ENCODE results near the gene IRAK3.

GRCh38 chr12:66152732-66153131, 36.3 kb upstream of the IRAK3 start:
- TF ChIP-seq CTCF (IDR thresholded peaks at IDR 0.05; ENCODE audit: poor library complexity, severe bottlenecking) (no peak), REST (IDR thresholded peaks at IDR 0.05; ENCODE audit: borderline replicate concordance) (no peak), RAD21 (conservative IDR thresholded peaks at IDR 0.05) (no peak), EP300 (conservative IDR thresholded peaks at IDR 0.05; ENCODE audit: poor library complexity, severe bottlenecking) (no peak)
